Sigmoid colon (tissue), 7 donors: ENCODE results near the gene LMO1. TPM values are rescaled to one million over a fixed set of nuclear protein-coding genes. Genes with fewer than 3 reads are reported as not detected.

ENCODE experiments used
- DNase-seq: peaks from one replicate; pipeline ENCODE4 v3.0.0-alpha.2; 2019
- H3K27ac ChIP-seq, 4 donors: fragments of 200-600 bp; sonication (generic); one replicate each; pipeline ENCODE4 v1.5.1; 2016 to 2019; ENCODE audit warnings: mild to moderate bottlenecking in 1 of 4
- H3K27me3 ChIP-seq, 3 donors: fragments of 200-600 bp; sonication (generic); one replicate each; pipeline ENCODE4 v1.5.1; 2019; ENCODE audit warnings: mild to moderate bottlenecking in 1 of 3
- H3K36me3 ChIP-seq, 4 donors: fragments of 200-600 bp; sonication (generic); one replicate each; pipeline ENCODE4 v1.5.1; 2016 to 2019
- H3K4me1 ChIP-seq, 4 donors: fragments of 200-600 bp; sonication (generic); one replicate each; pipeline ENCODE4 v1.5.1; 2017 to 2019
- H3K4me3 ChIP-seq, 4 donors: fragments of 200-600 bp; sonication (generic); one replicate each; pipeline ENCODE4 v1.5.1; 2017 to 2019; ENCODE audit warnings: mild to moderate bottlenecking in 2 of 4, moderate library complexity in 1 of 4
- H3K9me3 ChIP-seq, 4 donors: fragments of 200-600 bp in 3 of 4; sonication (generic) in 3 of 4; one replicate each; pipeline versions ENCODE4 v1.5.1 to v1.6.1; 2013 to 2019
- CTCF ChIP-seq, 4 experiments: fragments of 450-650 bp in 3 of 4; fragments of 200-600 bp in 1 of 4; IDR thresholded peaks; one replicate each; pipeline ENCODE4 v1.5.1; 2016 to 2019; ENCODE audit warnings: antibody characterized with exemption in 4 of 4, mild to moderate bottlenecking in 3 of 4, moderate library complexity in 2 of 4
- EP300 ChIP-seq, 4 donors: sonication (generic); formaldehyde crosslinking; IDR thresholded peaks; one replicate each; pipeline ENCODE4 v1.6.1; 2017; ENCODE audit warnings: antibody characterized with exemption in 4 of 4
- POLR2A ChIP-seq, 2 donors: fragments of 450-650 bp; IDR thresholded peaks; one replicate each; pipeline ENCODE4 v1.6.1; 2016; ENCODE audit warnings: antibody characterized with exemption in 2 of 2, mild to moderate bottlenecking in 2 of 2, moderate library complexity in 2 of 2
- POLR2AphosphoS5 ChIP-seq, 4 donors: sonication (generic); formaldehyde crosslinking; IDR thresholded peaks; one replicate each; pipeline ENCODE4 v1.6.1; 2017; ENCODE audit warnings: antibody characterized with exemption in 4 of 4
- WGBS, 2 donors: extraction: QIAGEN DNeasy Blood & Tissue Kit; methylation state at CpG; one replicate each; pipeline ENCODE4 v1.1.7; 2013; 5-methylcytosine and 5-hydroxymethylcytosine counted together
- intact Hi-C: fragments of 100-400 bp; cut with DNase I; formaldehyde crosslinking; loops from one replicate; pipeline ENCODE4 v1.15.1; 2023
- polyA plus RNA-seq, 3 donors: library from polyadenylated mRNA; stranded (reverse); fragments of 200-250 nt; gene quantifications; one replicate each; pipeline ENCODE4 v1.2.3, GENCODE V29; 2013
- total RNA-seq, 4 donors: library from RNA; depleted of rRNA; stranded (reverse); fragments of >200 nt; gene quantifications; one replicate each; pipeline ENCODE4 v1.1.0, GENCODE V29; 2016
- donor health status: healthy with polysubstance abuse.
- donor health status: Bipolar disorder and iron deficiency.
- donor health status: healthy.

The LMO1 gene
- total and polyA plus RNA-seq, 7 donors: 0.04 to 1.8 (median 0.66) TPM; not detected in 4

GRCh38 chr11:8220261-8221045, 43.2 kb downstream of the LMO1 start:
- Histone ChIP-seq H3K9me3 (no peaks in the 10 kb centered on the region), H3K36me3 (no peaks in the 10 kb centered on the region), H3K4me1 (peaks cover 0 to 1% (median 0%) of the 10 kb centered on the region in 4 donors), H3K4me3 (no peak overlapping the region), H3K27ac (no peak overlapping the region), H3K27me3 (no peaks in the 10 kb centered on the region)
- TF ChIP-seq EP300 (IDR thresholded peaks at IDR 0.05) (no peak), POLR2AphosphoS5 (IDR thresholded peaks at IDR 0.05) (no peak), POLR2A (IDR thresholded peaks at IDR 0.05) (no peak), CTCF (IDR thresholded peaks at IDR 0.05) (no peak)
- no peak for DNase-seq
- WGBS, 2 donors: 82 to 89% methylated on average over 11 of the region's 11 CpGs
- intact Hi-C loops: no loop called here

GRCh38 chr11:8219257-8220021, 44.2 kb downstream of the LMO1 start:
- Histone ChIP-seq H3K27me3 (no peaks in the 10 kb centered on the region), H3K4me1 (no peaks in the 10 kb centered on the region), H3K9me3 (no peaks in the 10 kb centered on the region), H3K36me3 (no peaks in the 10 kb centered on the region), H3K27ac (no peak overlapping the region), H3K4me3 (no peak overlapping the region)
- peak in 2 of 4 experiments; percentile 29 to 50 for TF ChIP-seq CTCF (IDR thresholded peaks at IDR 0.05)
- TF ChIP-seq POLR2AphosphoS5 (IDR thresholded peaks at IDR 0.05): no peak
- no peak for DNase-seq
- intact Hi-C loops: no loop called here
- 76 to 85% methylated on average over 16 of the region's 16 CpGs for WGBS, 2 donors

- no peak overlapping the region for H3K4me3 ChIP-seq
- WGBS, 2 donors: 83 to 87% methylated on average over 11 of the region's 11 CpGs
- DNase-seq: no peak
Observed at GRCh38 chr11:8218840-8219239, 44.8 kb downstream of the LMO1 start.

GRCh38 chr11:8218409-8218808, 45.3 kb downstream of the LMO1 start:
- Histone ChIP-seq H3K9me3 (no peaks in the 10 kb centered on the region), H3K4me3 (no peak overlapping the region), H3K36me3 (no peaks in the 10 kb centered on the region), H3K27me3 (no peaks in the 10 kb centered on the region), H3K27ac (no peak overlapping the region), H3K4me1 (no peaks in the 10 kb centered on the region)
- no peak for DNase-seq
- WGBS, 2 donors: 83 to 84% methylated on average over 4 of the region's 4 CpGs
- intact Hi-C loops: no loop called here
- TF ChIP-seq CTCF (IDR thresholded peaks at IDR 0.05) (no peak), POLR2AphosphoS5 (IDR thresholded peaks at IDR 0.05) (no peak), EP300 (IDR thresholded peaks at IDR 0.05) (no peak), POLR2A (IDR thresholded peaks at IDR 0.05) (no peak)

More at GRCh38 chr11:8218840-8219239, 44.8 kb downstream of the LMO1 start:
- no peaks in the 10 kb centered on the region for H3K4me1 ChIP-seq
- H3K9me3 ChIP-seq: no peaks in the 10 kb centered on the region
- H3K36me3 ChIP-seq: no peaks in the 10 kb centered on the region
- no peaks in the 10 kb centered on the region for H3K27me3 ChIP-seq
- H3K27ac ChIP-seq: no peak overlapping the region
- intact Hi-C loops: no loop called here
- TF ChIP-seq POLR2A (IDR thresholded peaks at IDR 0.05): no peak
- no peak for TF ChIP-seq CTCF (IDR thresholded peaks at IDR 0.05)
- no peak for TF ChIP-seq EP300 (IDR thresholded peaks at IDR 0.05)
- TF ChIP-seq POLR2AphosphoS5 (IDR thresholded peaks at IDR 0.05): no peak
